Prostate gland (tissue), 2 donors: Measurements from ENCODE around the gene B3GLCT.

Experiments used
- CTCF ChIP-seq, 4 experiments: fragments of 200-600 bp in 2 of 4; fragments of 450-650 bp in 2 of 4; sonication (generic) in 2 of 4; IDR thresholded peaks; 1 replicate in 3 of 4; 2 replicates in 1 of 4; pipeline ENCODE4 v1.5.1; 2016 to 2019; ENCODE audit warnings: antibody characterized with exemption in 4 of 4, mild to moderate bottlenecking in 2 of 4, moderate library complexity in 2 of 4
- POLR2A ChIP-seq: fragments of 450-650 bp; IDR thresholded peaks from one replicate; pipeline ENCODE4 v1.6.1; 2016; ENCODE audit warnings: antibody characterized with exemption, mild to moderate bottlenecking
- POLR2AphosphoS5 ChIP-seq: sonication (generic); formaldehyde crosslinking; IDR thresholded peaks from one replicate; pipeline ENCODE4 v1.6.1; 2017; ENCODE audit warnings: antibody characterized with exemption

- TF ChIP-seq POLR2AphosphoS5 (no peak), CTCF (IDR thresholded peaks at IDR 0.05) (no peak), POLR2A (no peak)
These were observed 27.2 kb upstream of the B3GLCT start for GRCh38 chr13:31172535-31172934.
